Adrenal gland (tissue), 12 donors: Measurements from ENCODE around the gene HNRNPM. TPM values are rescaled to one million over a fixed set of nuclear protein-coding genes. Genes with fewer than 3 reads are reported as not detected.

Source experiments
- DNase-seq, 7 donors: peaks; one replicate each; pipeline ENCODE4 v3.0.0-alpha.2; 2019 to 2020
- H3K27ac ChIP-seq, 5 donors: fragments of 200-600 bp; sonication (generic) in 4 of 5; 1 replicate in 3 of 5; 2 replicates in 2 of 5; pipeline versions ENCODE4 v1.5.1 to v1.8.0; 2016 to 2020; ENCODE audit warnings: mild to moderate bottlenecking in 1 of 5
- H3K27me3 ChIP-seq: fragments of 200-600 bp; 2 replicates; pipeline ENCODE4 v1.8.0; 2021
- H3K36me3 ChIP-seq, 2 donors: fragments of 200-600 bp; replicated peaks in 1 of 2; 1 replicate in 1 of 2; 2 replicates in 1 of 2; pipeline versions ENCODE4 v1.5.1 to v1.8.0; 2018 to 2022
- H3K4me1 ChIP-seq, 2 donors: fragments of 200-600 bp; replicated peaks in 1 of 2; 1 replicate in 1 of 2; 2 replicates in 1 of 2; pipeline versions ENCODE4 v1.5.1 to v1.8.0; 2018 to 2021
- H3K4me3 ChIP-seq, 4 donors: fragments of 200-600 bp; sonication (generic) in 3 of 4; one replicate each; pipeline ENCODE4 v1.5.1; 2016 to 2018
- H3K9me3 ChIP-seq, 3 donors: fragments of 200-600 bp; sonication (generic) in 1 of 3; replicated peaks in 1 of 3; 1 replicate in 2 of 3; 2 replicates in 1 of 3; pipeline versions ENCODE4 v1.5.1 to v1.8.0; 2016 to 2021
- POLR2A ChIP-seq, 2 donors: fragments of 450-650 bp; IDR thresholded peaks; one replicate each; pipeline ENCODE4 v1.6.1; 2017; ENCODE audit warnings: antibody characterized with exemption in 2 of 2, mild to moderate bottlenecking in 2 of 2, moderate library complexity in 1 of 2
- WGBS, 4 donors: extraction: QIAGEN DNeasy Blood & Tissue Kit in 2 of 4; methylation state at CpG; one replicate each; pipeline versions ENCODE4 v1.1.5 to v1.1.7; 2013 to 2017; 5-methylcytosine and 5-hydroxymethylcytosine counted together
- intact Hi-C, 2 donors: fragments of 100-400 bp; cut with DNase I; formaldehyde crosslinking; loops; one replicate each; pipeline versions ENCODE4 v1.14.1 to v1.15.0; 2022 to 2023
- polyA plus RNA-seq, 3 donors: library from polyadenylated mRNA; stranded (reverse); fragments of 200-250 nt in 2 of 3; fragments of 350-450 nt in 1 of 3; fragmentation: Illumina TruSeq in 1 of 3; extraction: RNeasy Lipid Tissue Mini Kit (QIAGEN cat#74804) in 1 of 3; gene quantifications; one replicate each; pipeline ENCODE4 v1.2.3, GENCODE V29; 2013 to 2014
- total RNA-seq, 9 donors: library from RNA; depleted of rRNA in 4 of 9; stranded (reverse); fragments of >200 nt in 4 of 9; fragments of 120-200 nt in 1 of 9; fragmentation: NEBNext Ultra II Directional in 1 of 9; extraction: Animal tissue kit (Norgen Biotek cat#: 25700) in 1 of 9; gene quantifications; one replicate each; pipeline versions ENCODE4 v1.1.0 to v1.2.4, GENCODE V29; 2013 to 2023
- TF ChIP-seq, protein P1 (sequence below), 6 experiments: fragments of 450-650 bp in 4 of 6; fragments of 200-600 bp in 2 of 6; sonication (generic) in 1 of 6; IDR thresholded peaks; 1 replicate in 5 of 6; 2 replicates in 1 of 6; pipeline versions ENCODE4 v1.5.1 to v1.8.0; 2016 to 2021; ENCODE audit warnings: antibody characterized with exemption in 6 of 6, mild to moderate bottlenecking in 2 of 6, moderate library complexity in 1 of 6
- donor health status: healthy with polysubstance abuse.
- donor health status: Bipolar disorder and iron deficiency.
- donor health status: DM: yes; HTN: yes; CAD: no.
- donor health status: DM: no; HTN: no; CAD: no.
- donor health status: DM: no; HTN: no; CAD: no.
- donor health status: DM: yes; HTN: yes; CAD: no.

The HNRNPM gene
- total and polyA plus RNA-seq, 12 donors = 51.7 to 262 (median 77.4) TPM

DNA sequence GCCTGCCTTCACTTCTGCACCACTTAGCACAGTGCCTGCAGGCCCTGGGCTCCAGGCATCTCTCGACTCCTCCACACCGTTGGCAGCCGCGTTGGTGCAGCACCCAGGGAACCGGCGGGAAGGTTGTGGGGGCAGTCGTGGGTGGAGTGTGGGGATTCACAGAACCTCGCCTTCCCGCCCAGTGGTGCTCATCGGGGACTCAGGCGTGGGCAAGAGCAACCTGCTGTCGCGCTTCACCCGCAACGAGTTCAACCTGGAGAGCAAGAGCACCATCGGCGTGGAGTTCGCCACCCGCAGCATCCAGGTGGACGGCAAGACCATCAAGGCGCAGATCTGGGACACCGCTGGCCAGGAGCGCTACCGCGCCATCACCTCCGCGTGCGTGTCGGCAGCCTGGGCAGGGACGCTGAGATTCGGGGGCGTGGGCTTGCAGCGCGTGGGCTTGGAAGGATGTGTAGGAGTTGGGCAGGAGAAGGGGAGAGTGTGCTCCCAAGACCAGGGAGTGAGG is 45.0 kb upstream of the HNRNPM start:
- no peak overlapping the region for H3K27ac ChIP-seq
- intact Hi-C loops = loop anchor here in 1 of 2 donors (5.0 kb wide), 1 partner anchor 42 kb away; no protein-coding TSS in a partner anchor
- no peaks in the 10 kb centered on the region for H3K9me3 ChIP-seq
- no peak for DNase-seq
- TF ChIP-seq POLR2A (IDR thresholded peaks at IDR 0.05) = no peak
- TF ChIP-seq, protein P1, sequence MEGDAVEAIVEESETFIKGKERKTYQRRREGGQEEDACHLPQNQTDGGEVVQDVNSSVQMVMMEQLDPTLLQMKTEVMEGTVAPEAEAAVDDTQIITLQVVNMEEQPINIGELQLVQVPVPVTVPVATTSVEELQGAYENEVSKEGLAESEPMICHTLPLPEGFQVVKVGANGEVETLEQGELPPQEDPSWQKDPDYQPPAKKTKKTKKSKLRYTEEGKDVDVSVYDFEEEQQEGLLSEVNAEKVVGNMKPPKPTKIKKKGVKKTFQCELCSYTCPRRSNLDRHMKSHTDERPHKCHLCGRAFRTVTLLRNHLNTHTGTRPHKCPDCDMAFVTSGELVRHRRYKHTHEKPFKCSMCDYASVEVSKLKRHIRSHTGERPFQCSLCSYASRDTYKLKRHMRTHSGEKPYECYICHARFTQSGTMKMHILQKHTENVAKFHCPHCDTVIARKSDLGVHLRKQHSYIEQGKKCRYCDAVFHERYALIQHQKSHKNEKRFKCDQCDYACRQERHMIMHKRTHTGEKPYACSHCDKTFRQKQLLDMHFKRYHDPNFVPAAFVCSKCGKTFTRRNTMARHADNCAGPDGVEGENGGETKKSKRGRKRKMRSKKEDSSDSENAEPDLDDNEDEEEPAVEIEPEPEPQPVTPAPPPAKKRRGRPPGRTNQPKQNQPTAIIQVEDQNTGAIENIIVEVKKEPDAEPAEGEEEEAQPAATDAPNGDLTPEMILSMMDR (IDR thresholded peaks at IDR 0.05) = no peak
- H3K27me3 ChIP-seq = no peaks in the 10 kb centered on the region
- peaks cover 3 to 28% of the 10 kb centered on the region in 2 donors for H3K4me1 ChIP-seq
- H3K4me3 ChIP-seq = no peak overlapping the region
- 93 to 94% (median 94%) methylated on average over 29 to 34 of the region's 34 CpGs for WGBS, 4 donors
- peaks cover 0 to 43% of the 10 kb centered on the region in 2 donors for H3K36me3 ChIP-seq

DNA sequence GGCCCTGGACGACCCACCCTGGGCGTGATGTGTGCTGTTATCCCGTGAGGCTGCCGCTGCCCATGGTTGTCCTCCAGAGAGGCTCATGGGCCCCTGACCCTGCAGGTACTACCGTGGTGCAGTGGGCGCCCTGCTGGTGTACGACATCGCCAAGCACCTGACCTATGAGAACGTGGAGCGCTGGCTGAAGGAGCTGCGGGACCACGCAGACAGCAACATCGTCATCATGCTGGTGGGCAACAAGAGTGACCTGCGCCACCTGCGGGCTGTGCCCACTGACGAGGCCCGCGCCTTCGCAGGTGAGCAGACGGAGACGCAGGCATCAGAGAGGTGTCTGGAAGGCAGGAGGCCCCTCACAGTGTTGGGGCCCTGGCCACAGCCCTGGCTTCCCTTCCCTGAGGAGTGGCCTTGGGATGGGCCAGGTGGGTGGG is 42.8 kb upstream of the HNRNPM start:
- peaks cover 0 to 52% of the 10 kb centered on the region in 2 donors for H3K36me3 ChIP-seq

DNA sequence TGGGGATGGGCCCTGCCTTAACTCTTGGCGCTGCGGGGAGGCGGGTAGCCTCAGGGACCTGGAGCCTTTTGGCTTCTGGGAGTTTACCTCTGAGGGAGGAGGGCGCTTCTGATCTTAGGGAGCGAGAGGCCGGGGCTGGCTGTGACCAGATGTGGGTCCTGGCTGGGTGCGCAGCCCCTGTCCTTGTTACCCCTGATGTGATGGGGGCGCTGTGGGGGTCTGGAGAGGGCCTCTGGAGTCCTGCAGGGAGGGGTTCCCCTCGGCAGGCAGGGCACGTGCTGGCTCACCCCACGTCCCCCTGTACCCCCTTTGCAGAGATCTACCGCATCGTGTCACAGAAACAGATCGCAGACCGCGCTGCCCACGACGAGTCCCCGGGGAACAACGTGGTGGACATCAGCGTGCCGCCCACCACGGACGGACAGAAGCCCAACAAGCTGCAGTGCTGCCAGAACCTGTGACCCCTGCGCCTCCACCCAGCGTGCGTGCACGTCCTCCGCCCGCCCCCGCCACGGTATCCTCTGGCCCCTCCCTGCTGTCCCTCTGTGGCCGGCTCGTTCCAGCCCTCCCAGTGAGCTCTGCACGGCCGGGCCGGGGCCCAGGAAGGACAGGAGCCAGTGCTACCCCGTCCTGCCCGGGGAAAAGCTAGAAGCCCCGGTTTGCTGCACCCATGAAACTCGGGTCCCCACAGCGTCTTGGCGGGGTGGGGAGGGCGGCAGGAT is 41.5 kb upstream of the HNRNPM start:
- Histone ChIP-seq H3K27me3 (no peaks in the 10 kb centered on the region), H3K36me3 (peaks cover 0 to 52% of the 10 kb centered on the region in 2 donors), H3K27ac (no peak overlapping the region), H3K4me3 (no peak overlapping the region), H3K9me3 (no peaks in the 10 kb centered on the region), H3K4me1 (peaks cover 0 to 9% of the 10 kb centered on the region in 2 donors)
- intact Hi-C loops = no loop called here
- DNase-seq = no peak
- 89 to 100% (median 94%) methylated on average over 2 to 44 of the region's 44 CpGs for WGBS, 4 donors
- TF ChIP-seq, protein P1 (IDR thresholded peaks at IDR 0.05) = no peak
- TF ChIP-seq POLR2A (IDR thresholded peaks at IDR 0.05) = no peak

More for the DNA sequence above, 42.8 kb upstream of the HNRNPM start:
- no peaks in the 10 kb centered on the region for H3K27me3 ChIP-seq
- no peak for TF ChIP-seq POLR2A (IDR thresholded peaks at IDR 0.05)
- TF ChIP-seq, protein P1 (IDR thresholded peaks at IDR 0.05) = no peak
- H3K9me3 ChIP-seq = no peaks in the 10 kb centered on the region
- H3K27ac ChIP-seq = no peak overlapping the region
- WGBS, 4 donors = 91 to 96% (median 94%) methylated on average over 14 to 21 of the region's 21 CpGs; no CpG with 5 or more reads in 1 of the 4 donors
- peaks cover 0 to 19% of the 10 kb centered on the region in 2 donors for H3K4me1 ChIP-seq
- no peak for DNase-seq
- intact Hi-C loops = no loop called here
- no peak overlapping the region for H3K4me3 ChIP-seq

DNA sequence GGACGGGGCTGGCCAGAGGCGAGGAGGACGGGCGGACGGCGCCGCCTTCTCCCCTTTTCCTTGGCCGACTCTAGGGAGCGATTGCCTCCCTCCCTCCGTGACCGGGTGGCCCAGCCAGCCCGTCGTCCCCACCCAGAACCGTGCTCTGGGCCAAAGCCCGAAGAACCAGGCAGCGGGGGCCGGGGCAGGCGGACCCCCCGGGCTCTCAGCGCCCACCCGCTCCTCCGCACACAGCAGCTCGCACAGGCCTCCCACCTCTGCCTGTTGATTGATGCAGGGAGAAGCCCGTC is 41.0 kb upstream of the HNRNPM start:
- TF ChIP-seq, protein P1 (IDR thresholded peaks at IDR 0.05) = no peak
- no peak for TF ChIP-seq POLR2A (IDR thresholded peaks at IDR 0.05)
- Histone ChIP-seq H3K9me3 (no peaks in the 10 kb centered on the region), H3K27ac (no peak overlapping the region), H3K4me1 (peaks cover 0 to 9% of the 10 kb centered on the region in 2 donors), H3K36me3 (peaks cover 0 to 52% of the 10 kb centered on the region in 2 donors), H3K27me3 (no peaks in the 10 kb centered on the region), H3K4me3 (no peak overlapping the region)
- DNase-seq = no peak
- intact Hi-C loops = no loop called here
- WGBS, 4 donors = 85 to 95% (median 88%) methylated on average over 12 to 24 of the region's 24 CpGs
